Suprapubic skin (tissue), 3 donors: ENCODE results near the gene NHLRC4.

Experiments used
- EP300 ChIP-seq: sonication (generic); formaldehyde crosslinking; IDR thresholded peaks from one replicate; pipeline ENCODE4 v1.6.1; 2017; ENCODE audit warnings: antibody characterized with exemption
- TF ChIP-seq, protein P1 (sequence below), 2 donors: fragments of 200-600 bp in 1 of 2; fragments of 450-650 bp in 1 of 2; sonication (generic) in 1 of 2; IDR thresholded peaks; one replicate each; pipeline ENCODE4 v1.5.1; 2016 to 2019; ENCODE audit warnings: antibody characterized with exemption in 2 of 2, mild to moderate bottlenecking in 1 of 2, moderate library complexity in 1 of 2

DNA sequence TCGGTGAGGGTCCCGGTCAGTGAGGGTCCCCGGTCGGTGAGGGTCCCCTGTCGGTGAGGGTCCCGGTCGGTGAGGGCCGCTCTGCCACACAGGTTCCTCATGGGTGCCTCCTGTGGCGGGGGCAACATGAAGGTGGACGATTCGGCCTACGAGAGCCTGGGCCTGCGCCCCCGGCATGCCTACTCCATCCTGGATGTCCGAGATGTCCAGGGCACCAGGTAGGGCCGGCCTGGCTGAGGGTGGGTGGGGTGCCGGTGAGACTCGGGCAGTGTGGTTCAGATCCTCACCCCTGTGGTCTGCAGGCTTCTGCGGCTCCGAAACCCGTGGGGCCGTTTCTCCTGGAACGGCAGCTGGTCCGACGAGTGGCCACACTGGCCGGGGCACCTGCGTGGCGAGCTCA is 15.6 kb upstream of the NHLRC4 start:
- TF ChIP-seq, protein P1, sequence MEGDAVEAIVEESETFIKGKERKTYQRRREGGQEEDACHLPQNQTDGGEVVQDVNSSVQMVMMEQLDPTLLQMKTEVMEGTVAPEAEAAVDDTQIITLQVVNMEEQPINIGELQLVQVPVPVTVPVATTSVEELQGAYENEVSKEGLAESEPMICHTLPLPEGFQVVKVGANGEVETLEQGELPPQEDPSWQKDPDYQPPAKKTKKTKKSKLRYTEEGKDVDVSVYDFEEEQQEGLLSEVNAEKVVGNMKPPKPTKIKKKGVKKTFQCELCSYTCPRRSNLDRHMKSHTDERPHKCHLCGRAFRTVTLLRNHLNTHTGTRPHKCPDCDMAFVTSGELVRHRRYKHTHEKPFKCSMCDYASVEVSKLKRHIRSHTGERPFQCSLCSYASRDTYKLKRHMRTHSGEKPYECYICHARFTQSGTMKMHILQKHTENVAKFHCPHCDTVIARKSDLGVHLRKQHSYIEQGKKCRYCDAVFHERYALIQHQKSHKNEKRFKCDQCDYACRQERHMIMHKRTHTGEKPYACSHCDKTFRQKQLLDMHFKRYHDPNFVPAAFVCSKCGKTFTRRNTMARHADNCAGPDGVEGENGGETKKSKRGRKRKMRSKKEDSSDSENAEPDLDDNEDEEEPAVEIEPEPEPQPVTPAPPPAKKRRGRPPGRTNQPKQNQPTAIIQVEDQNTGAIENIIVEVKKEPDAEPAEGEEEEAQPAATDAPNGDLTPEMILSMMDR (IDR thresholded peaks at IDR 0.05) = no peak
- TF ChIP-seq EP300 = no peak
